D721Med (cell line): ENCODE measurements around the gene E2F4.

Experiments
- DNase-seq: peaks from one replicate; pipeline ENCODE4 v3.0.0; 2011; ENCODE audit warnings: low spot score; ENCODE audit not compliant: insufficient read length
- FAIRE-seq: peaks from 2 replicates; lab custom pipeline; 2011; peaks lifted over from hg19 to GRCh38; lab: Jason Lieb, UNC
- TF ChIP-seq, protein P1 (sequence below): IDR thresholded peaks from 2 replicates; pipeline ENCODE4 v1.5.1; 2012; ENCODE audit warnings: mild to moderate bottlenecking, control low read depth; ENCODE audit not compliant: insufficient read depth; ENCODE audit errors: missing control alignments

E2F4 gene

DNA sequence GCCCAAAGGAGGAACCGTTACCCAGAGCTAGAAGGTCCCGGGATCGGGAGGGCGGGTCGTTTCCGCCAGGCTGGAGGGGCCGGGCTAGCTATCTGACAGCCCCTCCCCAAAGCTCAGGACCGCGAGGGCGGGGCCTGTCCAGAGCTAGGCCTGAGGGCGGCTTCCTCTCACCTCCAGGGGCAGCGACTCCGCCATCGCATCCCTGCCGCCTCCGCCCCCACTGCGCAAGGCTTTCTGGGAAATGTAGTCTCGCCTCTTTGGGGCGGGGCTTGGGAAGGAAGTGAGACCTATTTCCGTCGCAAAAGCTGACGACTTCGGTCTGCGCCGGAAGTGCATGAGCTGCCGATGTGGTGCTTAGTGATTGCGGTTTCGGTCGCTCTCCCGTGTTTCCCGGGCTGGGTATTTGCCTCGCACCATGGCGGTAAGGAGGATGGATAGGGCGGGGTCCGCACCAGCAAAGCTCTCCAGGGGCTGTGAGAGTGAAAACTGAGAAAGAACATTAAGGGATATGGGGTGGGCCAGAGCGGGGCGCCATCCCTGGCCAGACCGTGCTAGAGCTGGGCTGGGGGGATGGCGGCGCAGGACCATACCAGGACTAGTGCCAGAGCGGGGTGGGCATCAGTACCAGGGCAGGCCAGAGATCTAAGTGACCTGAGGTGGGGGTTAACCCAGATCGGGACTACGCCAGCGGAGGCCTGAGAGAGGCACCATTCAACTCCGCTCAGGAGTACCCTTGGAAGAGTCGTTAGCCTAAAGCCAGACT is 35.0 kb downstream of the E2F4 start, which contains the start of gene TMEM208:
TSS of gene TMEM208 (plus strand) at position 327 of the 763 bp plus-strand sequence. CDS start at position 416, 89 bp downstream.
- TF ChIP-seq, protein P1, sequence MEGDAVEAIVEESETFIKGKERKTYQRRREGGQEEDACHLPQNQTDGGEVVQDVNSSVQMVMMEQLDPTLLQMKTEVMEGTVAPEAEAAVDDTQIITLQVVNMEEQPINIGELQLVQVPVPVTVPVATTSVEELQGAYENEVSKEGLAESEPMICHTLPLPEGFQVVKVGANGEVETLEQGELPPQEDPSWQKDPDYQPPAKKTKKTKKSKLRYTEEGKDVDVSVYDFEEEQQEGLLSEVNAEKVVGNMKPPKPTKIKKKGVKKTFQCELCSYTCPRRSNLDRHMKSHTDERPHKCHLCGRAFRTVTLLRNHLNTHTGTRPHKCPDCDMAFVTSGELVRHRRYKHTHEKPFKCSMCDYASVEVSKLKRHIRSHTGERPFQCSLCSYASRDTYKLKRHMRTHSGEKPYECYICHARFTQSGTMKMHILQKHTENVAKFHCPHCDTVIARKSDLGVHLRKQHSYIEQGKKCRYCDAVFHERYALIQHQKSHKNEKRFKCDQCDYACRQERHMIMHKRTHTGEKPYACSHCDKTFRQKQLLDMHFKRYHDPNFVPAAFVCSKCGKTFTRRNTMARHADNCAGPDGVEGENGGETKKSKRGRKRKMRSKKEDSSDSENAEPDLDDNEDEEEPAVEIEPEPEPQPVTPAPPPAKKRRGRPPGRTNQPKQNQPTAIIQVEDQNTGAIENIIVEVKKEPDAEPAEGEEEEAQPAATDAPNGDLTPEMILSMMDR, result peak; percentile 3
- FAIRE-seq (no peak), DNase-seq (peak; percentile 75)

DNA sequence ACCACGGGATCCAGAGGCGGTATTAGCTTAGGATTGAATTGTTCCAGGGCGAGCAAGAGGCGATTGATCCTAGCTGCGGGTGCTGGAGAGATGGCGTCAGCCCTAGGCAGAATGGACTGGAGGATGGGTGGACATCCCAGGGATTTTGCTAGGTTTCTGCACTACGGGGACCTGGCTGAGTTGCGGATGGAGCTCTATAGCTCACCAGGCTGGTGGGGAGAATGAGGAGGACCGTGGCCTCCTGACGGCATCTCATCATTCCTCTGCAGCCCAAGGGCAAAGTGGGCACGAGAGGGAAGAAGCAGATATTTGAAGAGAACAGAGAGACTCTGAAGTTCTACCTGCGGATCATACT is 35.6 kb downstream of the E2F4 start:
- TF ChIP-seq, protein P1, result no peak
- no peak for DNase-seq
- no peak for FAIRE-seq

DNA sequence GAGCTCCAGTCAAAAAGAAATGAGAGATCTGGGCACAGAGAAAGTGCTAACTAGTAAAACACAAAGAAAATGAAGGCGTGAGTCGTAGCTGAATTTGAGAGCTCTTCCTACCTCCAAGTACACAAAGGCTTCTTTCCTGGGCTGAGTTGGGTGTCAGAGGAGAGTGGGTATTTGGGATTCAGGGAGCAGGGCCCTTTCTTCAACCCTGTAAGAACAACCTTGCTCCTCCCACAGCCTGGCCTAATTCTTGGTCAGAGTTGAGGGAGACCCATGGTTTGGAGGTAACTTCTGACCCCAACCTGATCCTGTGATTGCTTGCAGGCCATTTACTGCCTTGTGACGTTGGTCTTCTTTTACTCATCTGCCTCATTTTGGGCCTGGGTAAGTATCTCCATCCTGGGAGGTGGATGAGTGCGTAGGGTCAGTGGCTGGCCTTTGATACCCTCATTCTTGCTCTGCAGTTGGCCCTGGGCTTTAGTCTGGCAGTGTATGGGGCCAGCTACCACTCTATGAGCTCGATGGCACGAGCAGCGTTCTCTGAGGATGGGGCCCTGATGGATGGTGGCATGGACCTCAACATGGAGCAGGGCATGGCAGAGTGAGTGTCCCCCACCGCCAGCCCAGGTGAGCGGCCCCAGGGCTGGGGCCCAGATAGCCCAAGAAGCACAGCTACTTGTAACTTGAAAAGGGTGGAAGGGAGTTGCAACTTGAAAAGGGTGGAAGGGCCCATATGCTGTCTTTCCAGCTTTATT is 36.3 kb downstream of the E2F4 start:
- DNase-seq (no peak), FAIRE-seq (no peak)
- TF ChIP-seq, protein P1, result no peak

DNA sequence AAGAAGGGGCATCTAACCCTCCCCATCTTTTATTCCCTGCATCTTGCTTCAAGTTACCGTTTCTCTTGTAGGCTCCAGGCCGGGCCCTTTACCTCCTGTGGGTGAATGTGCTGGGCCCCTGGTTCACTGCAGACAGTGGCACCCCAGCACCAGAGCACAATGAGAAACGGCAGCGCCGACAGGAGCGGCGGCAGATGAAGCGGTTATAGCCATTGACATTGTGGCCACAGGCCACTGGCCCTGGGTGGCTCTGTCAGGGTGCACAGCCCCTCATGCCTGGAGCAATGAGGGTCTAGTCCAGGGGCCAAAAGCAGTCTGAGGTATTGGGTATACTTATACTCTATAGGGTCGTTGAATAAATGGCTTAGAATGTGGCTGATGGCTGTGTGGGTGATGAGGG is 37.0 kb downstream of the E2F4 start:
- DNase-seq, result no peak
- TF ChIP-seq, protein P1, result no peak
- no peak for FAIRE-seq

DNA sequence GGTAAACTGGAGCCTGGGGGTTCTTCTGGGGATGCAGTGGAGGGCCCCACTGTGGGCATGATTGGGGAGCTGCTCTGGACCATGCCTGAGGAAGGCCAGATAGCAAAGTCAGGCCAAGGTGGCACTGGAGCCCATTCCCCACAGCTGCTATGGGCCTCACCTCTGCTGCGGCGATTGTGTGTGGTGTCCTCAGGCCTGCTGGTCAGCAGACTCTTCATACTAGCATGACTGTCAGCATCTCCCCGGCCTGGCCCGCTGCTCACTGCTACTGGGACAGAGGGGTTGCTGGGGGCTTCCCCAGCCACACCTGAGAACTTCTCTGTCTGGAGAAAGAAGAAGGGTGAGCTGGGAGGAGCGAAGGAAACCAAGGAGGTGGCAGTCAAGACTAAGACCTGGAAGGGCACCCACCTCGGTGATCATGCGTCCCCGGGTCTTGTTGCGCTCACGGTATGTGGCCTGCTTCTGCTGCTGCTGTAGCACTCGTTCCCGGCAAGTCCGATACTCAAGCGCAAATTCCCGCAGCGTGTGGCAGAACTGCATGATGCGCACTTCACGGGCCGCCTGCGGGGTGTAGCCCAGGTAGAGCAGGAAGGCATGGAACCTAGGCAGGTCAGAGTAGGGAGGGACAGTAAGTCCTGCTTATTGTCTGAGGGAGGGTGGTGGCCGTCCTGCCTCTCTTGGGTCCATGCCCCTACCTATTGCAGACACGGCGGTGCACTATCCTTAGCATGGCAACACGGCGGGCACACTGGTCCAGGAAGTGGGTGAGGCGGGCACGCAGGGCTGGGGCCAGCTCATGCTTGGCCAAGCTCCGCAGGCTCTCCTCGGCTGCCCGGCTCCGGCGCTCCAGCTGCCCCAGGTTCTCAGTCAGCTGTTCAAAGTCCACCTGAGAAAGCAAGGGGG is 38.2 kb downstream of the E2F4 start:
- DNase-seq, result no peak
- FAIRE-seq, result no peak
- TF ChIP-seq, protein P1, result no peak

DNA sequence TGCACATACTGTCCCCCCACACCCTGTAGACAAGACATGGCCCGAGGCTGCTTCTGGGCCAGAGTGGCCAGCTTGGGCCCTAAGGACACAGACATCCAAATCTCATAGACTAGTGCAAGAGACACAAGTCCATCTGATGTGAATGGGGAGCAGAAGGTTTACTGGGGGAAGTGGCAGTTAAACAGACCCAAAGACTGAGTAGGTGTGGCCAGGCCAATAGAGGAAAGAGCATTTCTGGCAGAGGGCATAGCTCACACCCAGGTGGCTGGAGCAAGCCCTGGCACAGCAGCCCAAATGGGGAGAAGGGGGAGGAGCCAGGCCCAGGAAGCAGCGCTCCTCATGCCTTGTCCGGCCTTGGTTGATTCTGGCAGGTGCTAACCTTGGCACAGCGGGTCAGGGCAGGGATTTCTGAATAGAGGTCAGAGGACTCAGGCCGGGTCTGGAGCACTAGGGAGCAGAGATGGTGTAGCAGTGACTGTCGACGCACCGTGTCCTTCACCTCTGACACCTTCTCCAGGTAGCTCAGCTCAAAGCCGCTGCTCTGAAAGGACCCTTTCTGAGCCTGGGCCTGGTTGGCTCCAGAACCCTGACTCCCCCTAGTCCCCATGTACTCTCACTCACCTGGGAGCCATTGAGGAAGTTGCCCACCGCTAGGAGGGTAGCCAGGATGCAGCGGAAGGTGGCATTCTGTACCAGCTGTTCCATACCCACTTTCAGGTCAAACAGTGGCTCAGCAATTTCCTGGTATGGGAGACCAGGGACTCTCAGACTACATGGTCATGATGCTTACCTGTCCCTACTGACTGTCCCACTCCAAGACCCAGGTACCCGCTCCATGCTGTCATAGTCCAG is 39.1 kb downstream of the E2F4 start:
- TF ChIP-seq, protein P1, result no peak
- DNase-seq (no peak), FAIRE-seq (no peak)
